Activated T-cell treated with anti-CD3 and anti-CD28 coated beads for 4 hours (primary cell): ENCODE results near the gene CHTOP.

Source experiments
- DNase-seq: peaks from one replicate; pipeline ENCODE4 v3.0.0-alpha.2; 2020

CHTOP gene

DNA sequence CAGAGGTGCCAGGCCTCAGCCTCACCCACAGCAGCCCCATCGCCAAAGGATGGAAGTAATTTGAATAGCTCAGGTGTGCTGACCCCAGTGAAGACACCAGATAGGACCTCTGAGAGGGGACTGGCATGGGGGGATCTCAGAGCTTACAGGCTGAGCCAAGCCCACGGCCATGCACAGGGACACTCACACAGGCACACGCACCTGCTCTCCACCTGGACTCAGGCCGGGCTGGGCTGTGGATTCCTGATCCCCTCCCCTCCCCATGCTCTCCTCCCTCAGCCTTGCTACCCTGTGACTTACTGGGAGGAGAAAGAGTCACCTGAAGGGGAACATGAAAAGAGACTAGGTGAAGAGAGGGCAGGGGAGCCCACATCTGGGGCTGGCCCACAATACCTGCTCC, 59.6 kb downstream of the CHTOP start:
- no peak for DNase-seq
